ENCODE results near the gene E2F4.

The E2F4 gene

GRCh38 chr16:67201411-67202345, 9.7 kb downstream of the E2F4 start:
- no peak overlapping the region for H4K91ac ChIP-seq (ENCODE audit: low read depth, low read length, poor library complexity)
- H3K4me2 ChIP-seq (ENCODE audit: insufficient read depth, low read length, poor library complexity, severe bottlenecking) = no peak overlapping the region
- no peak overlapping the region for H2AFZ ChIP-seq (ENCODE audit: low read length)
- H3K4me1 ChIP-seq (ENCODE audit: control insufficient read depth in 2 of 2, insufficient read depth in 1 of 2, low read depth in 1 of 2, low read length in 2 of 2) = peaks cover 0 to 16% of the 10 kb centered on the region in 2 donors
- WGBS, 2 donors (ENCODE audit: extremely low coverage in 2 of 2, insufficient read length in 2 of 2, insufficient replicate concordance in 1 of 2) = no CpG with 5 or more reads among the region's 40 CpGs
- H3K27me3 ChIP-seq (ENCODE audit: control insufficient read depth in 3 of 3, insufficient read depth in 3 of 3, low read depth in 1 of 3, low read length in 3 of 3) = peaks cover 0 to 5% (median 0%) of the 10 kb centered on the region in 3 experiments
- no peak overlapping the region for H3K27ac ChIP-seq (replicated peaks; ENCODE audit: low read length)
- H2BK12ac ChIP-seq (ENCODE audit: low read length) = no peak overlapping the region
- no peaks in the 10 kb centered on the region for H3K79me1 ChIP-seq (ENCODE audit: low read depth, low read length)
- no peak overlapping the region for H3K4me3 ChIP-seq (ENCODE audit: low read length in 2 of 2)
- H3K14ac ChIP-seq (ENCODE audit: low read length) = peak overlapping the region; percentile 38
- no peak overlapping the region for H3K18ac ChIP-seq (ENCODE audit: low read length)
- no peak overlapping the region for H2AK5ac ChIP-seq (ENCODE audit: low read depth, low read length)
- no peak overlapping the region for H2BK15ac ChIP-seq (ENCODE audit: low read length)
- no peak for DNase-seq (ENCODE audit: low spot score)
- no peak overlapping the region for H3K4ac ChIP-seq (ENCODE audit: low read length)
- no peak overlapping the region for H4K8ac ChIP-seq (ENCODE audit: low read depth, low read length)
- H3K9me3 ChIP-seq (replicated peaks in 1 of 2; ENCODE audit: control insufficient read depth in 2 of 2, insufficient read depth in 1 of 2, low read depth in 1 of 2, low read length in 2 of 2) = no peaks in the 10 kb centered on the region
- no peak overlapping the region for H2BK120ac ChIP-seq (ENCODE audit: low read depth, low read length)
- H3K9ac ChIP-seq (ENCODE audit: low read depth, low read length, poor library complexity) = peak overlapping the region; percentile 30
- peaks cover 36 to 71% of the 10 kb centered on the region in 2 donors for H3K36me3 ChIP-seq (replicated peaks in 1 of 2; ENCODE audit: control insufficient read depth in 2 of 2, insufficient read depth in 2 of 2, low read length in 2 of 2)
- peak overlapping the region; percentile 43 for H3K23ac ChIP-seq (ENCODE audit: low read depth, low read length, poor library complexity)
- no peak overlapping the region for H2BK5ac ChIP-seq (ENCODE audit: low read length)

- Histone ChIP-seq H4K8ac (ENCODE audit: low read depth, low read length) (peak overlapping the region; percentile 4), H2BK5ac (ENCODE audit: low read length) (peak overlapping the region; percentile 13), H3K9ac (ENCODE audit: low read depth, low read length, poor library complexity) (no peak overlapping the region), H3K4me1 (ENCODE audit: control insufficient read depth in 2 of 2, insufficient read depth in 1 of 2, low read depth in 1 of 2, low read length in 2 of 2) (peaks cover 5 to 23% of the 10 kb centered on the region in 2 donors), H3K27me3 (ENCODE audit: control insufficient read depth in 3 of 3, insufficient read depth in 3 of 3, low read depth in 1 of 3, low read length in 3 of 3) (peaks cover 0 to 5% (median 0%) of the 10 kb centered on the region in 3 experiments), H2AK5ac (ENCODE audit: low read depth, low read length) (no peak overlapping the region), H4K91ac (ENCODE audit: low read depth, low read length, poor library complexity) (no peak overlapping the region), H2BK12ac (ENCODE audit: low read length) (no peak overlapping the region), H3K27ac (replicated peaks; ENCODE audit: low read length) (no peak overlapping the region), H2AFZ (ENCODE audit: low read length) (no peak overlapping the region), H3K14ac (ENCODE audit: low read length) (no peak overlapping the region), H3K4me3 (ENCODE audit: low read length in 2 of 2) (no peak overlapping the region), H3K18ac (ENCODE audit: low read length) (no peak overlapping the region), H3K4ac (ENCODE audit: low read length) (no peak overlapping the region), H3K4me2 (ENCODE audit: insufficient read depth, low read length, poor library complexity, severe bottlenecking) (no peak overlapping the region), H3K79me1 (ENCODE audit: low read depth, low read length) (no peaks in the 10 kb centered on the region), H2BK15ac (ENCODE audit: low read length) (no peak overlapping the region), H2BK120ac (ENCODE audit: low read depth, low read length) (no peak overlapping the region), H3K9me3 (replicated peaks in 1 of 2; ENCODE audit: control insufficient read depth in 2 of 2, insufficient read depth in 1 of 2, low read depth in 1 of 2, low read length in 2 of 2) (no peaks in the 10 kb centered on the region), H3K36me3 (replicated peaks in 1 of 2; ENCODE audit: control insufficient read depth in 2 of 2, insufficient read depth in 2 of 2, low read length in 2 of 2) (peaks cover 30 to 64% of the 10 kb centered on the region in 2 donors), H3K23ac (ENCODE audit: low read depth, low read length, poor library complexity) (no peak overlapping the region)
- DNase-seq (ENCODE audit: low spot score) = no peak
- no CpG with 5 or more reads among the region's 12 CpGs for WGBS, 2 donors (ENCODE audit: extremely low coverage in 2 of 2, insufficient read length in 2 of 2, insufficient replicate concordance in 1 of 2)
These were observed 10.5 kb downstream of the E2F4 start for GRCh38 chr16:67202426-67202825.

- peak overlapping the region; percentile 4 for H4K8ac ChIP-seq (ENCODE audit: low read depth, low read length)
- no peak overlapping the region for H3K23ac ChIP-seq (ENCODE audit: low read depth, low read length, poor library complexity)
- H2BK15ac ChIP-seq (ENCODE audit: low read length) = no peak overlapping the region
- no peak overlapping the region for H3K4ac ChIP-seq (ENCODE audit: low read length)
- H2AK5ac ChIP-seq (ENCODE audit: low read depth, low read length) = no peak overlapping the region
- no peak for DNase-seq (ENCODE audit: low spot score)
- H2AFZ ChIP-seq (ENCODE audit: low read length) = no peak overlapping the region
- H2BK5ac ChIP-seq (ENCODE audit: low read length) = no peak overlapping the region
- peaks cover 24 to 58% of the 10 kb centered on the region in 2 donors for H3K36me3 ChIP-seq (replicated peaks in 1 of 2; ENCODE audit: control insufficient read depth in 2 of 2, insufficient read depth in 2 of 2, low read length in 2 of 2)
- no peak overlapping the region for H3K27ac ChIP-seq (replicated peaks; ENCODE audit: low read length)
- H3K9ac ChIP-seq (ENCODE audit: low read depth, low read length, poor library complexity) = no peak overlapping the region
- no peak overlapping the region for H3K4me3 ChIP-seq (ENCODE audit: low read length in 2 of 2)
- no CpG with 5 or more reads among the region's 23 CpGs for WGBS, 2 donors (ENCODE audit: extremely low coverage in 2 of 2, insufficient read length in 2 of 2, insufficient replicate concordance in 1 of 2)
- peaks cover 8 to 29% of the 10 kb centered on the region in 2 donors for H3K4me1 ChIP-seq (ENCODE audit: control insufficient read depth in 2 of 2, insufficient read depth in 1 of 2, low read depth in 1 of 2, low read length in 2 of 2)
- H4K91ac ChIP-seq (ENCODE audit: low read depth, low read length, poor library complexity) = no peak overlapping the region
- no peak overlapping the region for H3K14ac ChIP-seq (ENCODE audit: low read length)
- H3K18ac ChIP-seq (ENCODE audit: low read length) = no peak overlapping the region
- H3K27me3 ChIP-seq (ENCODE audit: control insufficient read depth in 3 of 3, insufficient read depth in 3 of 3, low read depth in 1 of 3, low read length in 3 of 3) = peaks cover 0 to 5% (median 0%) of the 10 kb centered on the region in 3 experiments
- H2BK120ac ChIP-seq (ENCODE audit: low read depth, low read length) = no peak overlapping the region
- H3K9me3 ChIP-seq (replicated peaks in 1 of 2; ENCODE audit: control insufficient read depth in 2 of 2, insufficient read depth in 1 of 2, low read depth in 1 of 2, low read length in 2 of 2) = no peaks in the 10 kb centered on the region
- no peak overlapping the region for H2BK12ac ChIP-seq (ENCODE audit: low read length)
- no peaks in the 10 kb centered on the region for H3K79me1 ChIP-seq (ENCODE audit: low read depth, low read length)
- H3K4me2 ChIP-seq (ENCODE audit: insufficient read depth, low read length, poor library complexity, severe bottlenecking) = no peak overlapping the region
These were observed 11.1 kb downstream of the E2F4 start for GRCh38 chr16:67202956-67203493.

DNA sequence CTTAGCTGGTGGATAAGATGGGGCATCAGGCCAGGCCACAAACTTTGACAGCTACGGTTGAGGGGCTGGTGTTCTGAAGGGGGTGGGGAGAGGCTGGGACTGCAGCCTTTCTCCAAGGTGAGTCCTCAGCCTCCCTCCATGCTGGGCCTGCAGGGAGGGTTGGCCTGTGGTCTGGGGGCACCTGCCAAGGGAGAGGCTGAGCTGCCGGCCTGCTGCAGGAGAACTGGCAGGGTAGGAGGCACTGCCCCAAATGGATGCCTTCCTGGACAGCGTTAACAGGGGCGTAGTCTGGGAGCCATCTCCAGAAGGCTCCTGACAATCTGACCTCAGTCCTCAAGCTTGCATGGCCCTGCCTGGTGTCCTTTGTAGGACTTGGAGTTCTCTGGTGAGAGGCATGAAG, 12.1 kb downstream of the E2F4 start:
- H3K23ac ChIP-seq (ENCODE audit: low read depth, low read length, poor library complexity) = peak overlapping the region; percentile 80
- no peak overlapping the region for H2BK12ac ChIP-seq (ENCODE audit: low read length)
- H3K4ac ChIP-seq (ENCODE audit: low read length) = no peak overlapping the region
- no peak overlapping the region for H3K27ac ChIP-seq (replicated peaks; ENCODE audit: low read length)
- no peak overlapping the region for H3K4me2 ChIP-seq (ENCODE audit: insufficient read depth, low read length, poor library complexity, severe bottlenecking)
- no peak overlapping the region for H3K4me3 ChIP-seq (ENCODE audit: low read length in 2 of 2)
- no peak overlapping the region for H3K9ac ChIP-seq (ENCODE audit: low read depth, low read length, poor library complexity)
- DNase-seq (ENCODE audit: low spot score) = no peak
- peaks cover 8 to 27% of the 10 kb centered on the region in 2 donors for H3K4me1 ChIP-seq (ENCODE audit: control insufficient read depth in 2 of 2, insufficient read depth in 1 of 2, low read depth in 1 of 2, low read length in 2 of 2)
- no peak overlapping the region for H4K91ac ChIP-seq (ENCODE audit: low read depth, low read length, poor library complexity)
- no peak overlapping the region for H2BK15ac ChIP-seq (ENCODE audit: low read length)
- H4K8ac ChIP-seq (ENCODE audit: low read depth, low read length) = no peak overlapping the region
- H3K9me3 ChIP-seq (replicated peaks in 1 of 2; ENCODE audit: control insufficient read depth in 2 of 2, insufficient read depth in 1 of 2, low read depth in 1 of 2, low read length in 2 of 2) = no peaks in the 10 kb centered on the region
- H2AK5ac ChIP-seq (ENCODE audit: low read depth, low read length) = no peak overlapping the region
- no CpG with 5 or more reads among the region's 4 CpGs for WGBS, 2 donors (ENCODE audit: extremely low coverage in 2 of 2, insufficient read length in 2 of 2, insufficient replicate concordance in 1 of 2)
- peak overlapping the region; percentile 57 for H3K18ac ChIP-seq (ENCODE audit: low read length)
- no peak overlapping the region for H2BK120ac ChIP-seq (ENCODE audit: low read depth, low read length)
- no peak overlapping the region for H2AFZ ChIP-seq (ENCODE audit: low read length)
- no peak overlapping the region for H3K14ac ChIP-seq (ENCODE audit: low read length)
- H3K27me3 ChIP-seq (ENCODE audit: control insufficient read depth in 3 of 3, insufficient read depth in 3 of 3, low read depth in 1 of 3, low read length in 3 of 3) = peaks cover 0 to 5% (median 0%) of the 10 kb centered on the region in 3 experiments
- no peaks in the 10 kb centered on the region for H3K79me1 ChIP-seq (ENCODE audit: low read depth, low read length)
- peaks cover 21 to 51% of the 10 kb centered on the region in 2 donors for H3K36me3 ChIP-seq (replicated peaks in 1 of 2; ENCODE audit: control insufficient read depth in 2 of 2, insufficient read depth in 2 of 2, low read length in 2 of 2)
- no peak overlapping the region for H2BK5ac ChIP-seq (ENCODE audit: low read length)

All from neuronal stem cell (in vitro differentiated cells).